Fibroblast of mammary gland (primary cell): Measurements from ENCODE around the gene PRKG1.

ENCODE experiments used
- DNase-seq: peaks from one replicate; pipeline ENCODE4 v3.0.0-alpha.2; 2010; ENCODE audit warnings: low read depth
- H3K4me3 ChIP-seq: 2 replicates; pipeline ENCODE4 v1.5.1; 2011; ENCODE audit warnings: low read depth, mild to moderate bottlenecking, low read length, moderate library complexity; ENCODE audit not compliant: control insufficient read depth
- CTCF ChIP-seq: conservative IDR thresholded peaks from 2 replicates; pipeline ENCODE4 v1.5.1; 2011; ENCODE audit warnings: low read depth, low read length, inconsistent platforms; ENCODE audit not compliant: control insufficient read depth, insufficient read depth

The PRKG1 gene

GRCh38 chr10:51080311-51081006, 6.2 kb downstream of the PRKG1 start:
- H3K4me3 ChIP-seq, result no peak overlapping the region
- TF ChIP-seq CTCF, result no peak
- no peak for DNase-seq

GRCh38 chr10:51082857-51083256, 8.6 kb downstream of the PRKG1 start:
- H3K4me3 ChIP-seq, result no peak overlapping the region
- no peak for DNase-seq
- no peak for TF ChIP-seq CTCF

- no peak overlapping the region for H3K4me3 ChIP-seq
- no peak for TF ChIP-seq CTCF
- DNase-seq, result no peak
These were observed 9.1 kb downstream of the PRKG1 start for GRCh38 chr10:51083356-51083853.

- H3K4me3 ChIP-seq, result no peak overlapping the region
- no peak for DNase-seq
- no peak for TF ChIP-seq CTCF
These were observed 10.9 kb downstream of the PRKG1 start for GRCh38 chr10:51085204-51085603.

- DNase-seq, result no peak
- TF ChIP-seq CTCF, result no peak
- H3K4me3 ChIP-seq, result no peak overlapping the region
These were observed 12.4 kb downstream of the PRKG1 start for GRCh38 chr10:51086710-51087109.

- TF ChIP-seq CTCF, result no peak
- no peak for DNase-seq
- H3K4me3 ChIP-seq, result no peak overlapping the region
These were observed 12.8 kb downstream of the PRKG1 start for GRCh38 chr10:51087114-51087513.

GRCh38 chr10:51090190-51090589, 15.9 kb downstream of the PRKG1 start:
- peak; percentile 59 for DNase-seq
- H3K4me3 ChIP-seq, result no peak overlapping the region
- TF ChIP-seq CTCF, result no peak
